ENCODE results near the gene F5.

The F5 gene

DNA sequence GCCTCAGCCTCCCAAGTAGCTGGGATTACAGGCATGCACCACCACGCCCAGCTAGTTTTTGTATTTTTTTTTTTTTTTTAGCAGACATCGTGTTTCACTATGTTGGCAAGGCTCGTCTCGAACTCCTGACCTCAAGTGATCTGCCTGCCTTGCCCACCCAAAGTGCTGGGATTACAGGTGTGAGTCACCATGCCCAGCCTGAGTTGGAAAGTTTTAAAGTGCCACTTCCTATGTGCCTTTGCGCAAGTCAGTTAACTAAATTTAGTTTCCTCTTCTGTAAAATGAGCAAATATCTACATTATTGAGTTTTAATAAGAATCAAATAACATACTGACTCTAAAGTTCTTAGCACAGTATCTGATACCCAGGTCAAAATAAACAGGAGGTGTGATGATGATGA lies 112.9 kb downstream of the F5 start:
- DNase-seq: no peak

DNA sequence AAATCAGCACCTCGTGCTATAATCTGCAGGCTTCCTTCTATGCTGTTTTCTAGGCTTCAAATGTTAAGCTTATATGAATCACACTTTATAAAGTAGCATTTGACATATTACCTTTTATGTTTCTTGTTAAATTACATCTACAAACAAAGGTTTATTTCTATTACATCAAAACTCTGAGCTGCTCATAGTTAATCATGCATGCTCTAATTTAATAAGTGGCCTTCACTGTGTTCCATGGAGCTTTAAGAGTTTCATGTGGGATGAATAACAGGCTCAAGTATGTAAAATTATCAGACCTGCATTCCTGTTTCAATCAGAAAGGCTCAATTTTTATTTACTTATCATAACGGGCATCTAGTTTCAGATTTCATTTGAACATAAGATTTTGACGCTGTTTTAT lies 113.5 kb downstream of the F5 start:
- no peak for DNase-seq

DNA sequence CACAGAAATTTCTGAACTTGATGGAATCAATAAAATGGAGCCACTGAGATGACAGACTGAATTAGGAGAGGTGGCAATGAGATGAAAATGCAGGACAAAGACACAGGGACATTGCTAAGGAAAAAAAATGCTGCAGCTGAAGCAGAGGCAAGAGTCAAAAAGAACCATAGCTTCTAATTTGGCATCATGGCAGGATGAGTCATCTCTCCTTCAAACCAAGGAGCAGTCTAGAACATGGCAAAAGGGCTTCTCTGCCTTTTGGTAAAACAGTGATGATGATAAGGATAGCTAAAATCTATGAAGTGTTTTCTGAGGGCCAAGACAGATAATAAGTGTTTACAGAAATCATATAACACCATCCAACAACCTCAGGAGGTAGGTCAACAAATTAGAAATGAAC lies 117.3 kb downstream of the F5 start:
- DNase-seq: no peak

DNA sequence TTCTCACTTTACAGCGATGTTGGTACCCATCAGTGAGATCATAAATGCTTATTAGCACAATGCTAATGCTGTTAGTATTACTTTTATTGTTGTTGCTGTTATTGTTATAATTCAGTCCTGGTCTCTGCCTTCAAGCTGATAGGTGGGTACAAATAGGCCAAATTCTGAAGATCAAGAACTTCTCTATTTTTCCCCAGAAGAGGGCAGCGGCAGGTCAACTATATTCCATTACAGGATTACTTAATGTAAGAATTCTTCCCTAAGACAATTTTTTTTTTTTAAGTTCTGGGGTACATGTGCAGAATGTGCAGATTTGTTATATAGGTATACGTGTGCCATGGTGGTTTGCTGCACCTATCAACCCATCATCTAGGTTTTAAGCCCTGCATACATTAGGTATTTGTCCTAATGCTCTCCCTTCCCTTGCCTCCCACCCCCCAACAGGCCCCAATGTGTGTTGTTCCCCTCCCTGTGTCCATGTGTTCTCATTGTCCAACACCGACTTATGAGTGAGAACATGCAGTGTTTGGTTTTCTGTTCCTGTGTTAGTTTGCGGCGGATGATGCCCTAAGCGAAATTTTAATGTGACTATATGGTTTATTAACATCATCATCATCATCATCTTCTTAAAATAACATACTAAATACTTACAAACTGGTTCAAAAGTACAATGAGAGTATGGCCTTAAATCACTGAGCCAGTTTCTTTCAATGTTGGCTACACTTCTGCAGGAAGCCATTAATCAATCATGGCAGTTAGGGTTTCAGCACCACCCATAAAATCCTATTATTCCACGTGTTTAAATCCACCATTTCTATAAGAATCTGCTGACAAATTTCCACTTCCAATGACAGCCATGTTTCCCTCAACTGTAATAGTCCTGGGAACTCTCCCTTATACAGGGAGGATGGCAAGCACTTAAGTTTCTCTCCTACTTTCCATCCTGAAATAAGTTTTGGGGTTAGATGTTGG lies 119.7 kb downstream of the F5 start:
- DNase-seq: no peak

DNA sequence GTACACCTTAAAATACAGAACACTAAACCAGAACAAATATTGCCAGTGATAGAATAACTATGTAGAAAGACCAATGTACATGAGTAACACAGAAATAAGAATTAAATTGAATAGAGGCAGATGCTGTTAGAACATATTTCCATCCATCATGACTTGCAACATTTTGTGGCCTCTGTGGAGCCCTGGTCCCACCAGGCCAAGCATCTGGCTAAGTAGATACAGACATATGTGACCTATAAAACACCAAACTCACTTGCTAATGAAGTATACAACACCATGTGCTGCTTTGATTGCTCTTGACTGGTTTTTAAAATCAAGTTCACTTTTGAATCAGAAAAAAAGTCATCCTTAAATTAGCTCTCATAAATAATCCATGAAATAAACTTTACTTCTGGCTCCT lies 121.0 kb downstream of the F5 start:
- DNase-seq: no peak

Measured in stimulated activated CD8-positive, alpha-beta memory T cell treated with anti-CD3 and anti-CD28 coated beads, Interleukin-4, amount 100 ng/mL, for 48 hours (primary cell).